GM08714 (cell line): ENCODE results near the gene IKZF1.

Experiments used
- H3K4me3 ChIP-seq: fragments of 200-500 bp; sonication (Bioruptor generic); 2 replicates; pipeline ENCODE4 v1.5.1; 2014; ENCODE audit warnings: mild to moderate bottlenecking, low read length, inconsistent platforms
- ZNF274 ChIP-seq: IDR thresholded peaks from 2 replicates; pipeline ENCODE4 v1.6.1; 2012; ENCODE audit warnings: mild to moderate bottlenecking, low read depth, low read length

Gene IKZF1

DNA sequence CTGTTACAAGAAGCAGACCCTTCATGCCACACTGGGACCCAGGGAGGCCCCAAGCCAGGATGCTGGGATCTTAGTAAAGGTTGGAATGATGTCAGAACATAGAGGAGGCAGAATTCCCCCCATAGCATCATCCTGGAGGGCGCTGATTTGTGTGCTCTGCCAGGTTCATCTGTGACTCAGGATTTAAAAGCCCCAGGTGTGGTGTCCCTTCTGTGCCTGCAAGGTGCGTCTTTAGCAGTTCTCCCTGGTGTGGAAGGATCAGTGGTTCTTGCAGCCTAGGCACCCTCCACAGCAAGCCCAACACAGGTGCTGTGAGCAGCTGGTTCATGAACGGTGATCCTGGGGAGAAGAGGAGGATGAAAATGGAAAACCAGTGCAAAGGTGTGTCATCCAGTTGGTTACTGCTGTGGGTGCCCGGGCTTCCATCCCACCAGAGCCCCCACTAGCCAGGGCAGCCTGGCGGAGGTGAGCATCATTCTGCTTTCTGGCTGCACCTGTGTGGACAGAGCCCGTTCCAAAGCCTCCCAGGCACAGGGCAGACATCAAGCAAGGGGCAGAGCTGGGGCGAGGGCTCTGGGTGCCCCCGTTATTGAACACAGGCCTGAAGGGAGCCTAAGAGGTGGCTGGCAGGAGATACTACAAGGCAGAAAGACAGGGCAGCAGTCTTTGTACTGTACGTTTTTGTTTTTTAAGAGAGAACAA, 49.5 kb downstream of the IKZF1 start:
- no peak for TF ChIP-seq ZNF274
- no peak overlapping the region for H3K4me3 ChIP-seq

GRCh38 chr7:50355817-50356178, 51.3 kb downstream of the IKZF1 start:
- no peak overlapping the region for H3K4me3 ChIP-seq
- no peak for TF ChIP-seq ZNF274

GRCh38 chr7:50356212-50356944, 51.9 kb downstream of the IKZF1 start:
- no peak overlapping the region for H3K4me3 ChIP-seq

GRCh38 chr7:50356945-50357268, 52.4 kb downstream of the IKZF1 start:
- no peak overlapping the region for H3K4me3 ChIP-seq
- TF ChIP-seq ZNF274: no peak

More at GRCh38 chr7:50356212-50356944, 51.9 kb downstream of the IKZF1 start:
- no peak for TF ChIP-seq ZNF274

- no peak overlapping the region for H3K4me3 ChIP-seq
- no peak for TF ChIP-seq ZNF274
Observed at GRCh38 chr7:50357426-50357825, 52.9 kb downstream of the IKZF1 start.

- TF ChIP-seq ZNF274: no peak
- H3K4me3 ChIP-seq: no peak overlapping the region
Observed at GRCh38 chr7:50358041-50358705, 53.7 kb downstream of the IKZF1 start.

DNA sequence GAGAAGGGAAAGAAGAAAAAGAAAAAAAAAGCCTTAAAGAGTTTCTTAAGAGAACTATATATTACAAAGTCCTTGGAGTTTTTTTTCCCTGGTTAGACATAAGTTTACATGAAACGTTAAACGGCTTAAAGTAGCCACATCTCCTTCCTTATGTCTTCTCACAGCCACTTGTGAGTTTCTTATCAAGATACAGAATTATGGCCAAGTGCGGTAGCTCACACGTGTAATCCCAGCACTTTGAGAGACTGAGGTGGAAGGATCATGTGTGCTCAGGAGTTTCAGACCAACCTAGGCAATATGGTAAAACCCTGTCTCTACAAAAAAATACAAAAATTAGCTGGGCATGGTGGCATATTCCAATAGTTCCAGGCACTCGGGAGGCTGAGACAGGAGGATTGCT, 54.3 kb downstream of the IKZF1 start:
- no peak for TF ChIP-seq ZNF274
- no peak overlapping the region for H3K4me3 ChIP-seq

DNA sequence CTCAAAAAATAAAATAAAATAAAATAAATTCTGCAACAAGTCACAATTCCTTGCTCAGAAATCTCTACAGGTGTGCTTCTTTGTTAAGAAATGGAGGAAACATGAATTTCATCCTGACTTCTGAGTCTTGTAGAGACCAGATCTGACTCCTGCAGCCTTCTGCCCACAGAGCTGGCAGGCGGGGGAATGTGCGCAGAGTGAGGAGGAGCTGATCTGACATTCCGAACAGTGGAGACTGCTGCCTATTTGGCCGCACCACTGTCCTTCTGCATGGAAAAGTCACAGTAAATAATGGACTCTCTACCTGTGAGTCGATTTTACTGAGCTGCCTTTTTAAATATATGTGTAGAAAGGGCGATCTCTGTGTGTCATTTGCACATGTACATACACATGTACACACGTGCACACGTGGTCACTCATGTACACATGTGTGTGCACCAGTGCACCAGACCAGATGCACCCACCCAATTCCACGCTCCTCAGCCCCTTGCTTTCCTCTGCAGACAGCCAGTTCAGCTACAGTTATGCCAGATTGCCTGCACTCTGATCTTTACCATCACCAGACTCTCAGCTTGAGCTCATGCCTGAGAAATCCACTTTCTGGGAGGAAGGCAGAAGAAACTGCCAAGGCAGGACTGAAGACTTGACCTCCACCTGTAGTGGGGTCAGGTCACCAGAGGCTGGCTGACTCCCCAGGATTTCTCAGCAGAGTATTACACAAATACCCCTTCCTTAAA, 54.9 kb downstream of the IKZF1 start:
- H3K4me3 ChIP-seq: no peak overlapping the region
- no peak for TF ChIP-seq ZNF274

- no peak for TF ChIP-seq ZNF274
- H3K4me3 ChIP-seq: no peak overlapping the region
Observed at GRCh38 chr7:50359995-50360925, 55.7 kb downstream of the IKZF1 start.

DNA sequence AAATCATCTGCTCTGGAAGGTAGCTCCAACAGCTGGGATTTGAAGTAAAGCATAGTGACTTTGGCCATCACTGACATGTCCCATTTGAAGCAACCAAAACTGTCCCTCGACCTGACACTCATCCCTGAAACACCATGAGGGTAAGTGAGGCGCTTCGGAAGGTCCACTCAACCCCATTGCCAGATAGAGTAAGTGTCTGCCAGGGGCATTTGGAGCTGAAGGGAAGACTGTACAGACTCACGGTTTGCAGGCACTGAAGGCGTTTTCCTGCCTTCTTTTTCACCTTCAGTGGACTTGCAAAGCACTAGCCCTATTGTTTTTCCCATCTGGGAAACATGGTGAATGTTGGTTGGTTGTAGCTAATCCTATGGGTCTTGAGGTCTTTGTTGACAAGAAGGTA, 57.6 kb downstream of the IKZF1 start:
- no peak for TF ChIP-seq ZNF274
- H3K4me3 ChIP-seq: no peak overlapping the region

DNA sequence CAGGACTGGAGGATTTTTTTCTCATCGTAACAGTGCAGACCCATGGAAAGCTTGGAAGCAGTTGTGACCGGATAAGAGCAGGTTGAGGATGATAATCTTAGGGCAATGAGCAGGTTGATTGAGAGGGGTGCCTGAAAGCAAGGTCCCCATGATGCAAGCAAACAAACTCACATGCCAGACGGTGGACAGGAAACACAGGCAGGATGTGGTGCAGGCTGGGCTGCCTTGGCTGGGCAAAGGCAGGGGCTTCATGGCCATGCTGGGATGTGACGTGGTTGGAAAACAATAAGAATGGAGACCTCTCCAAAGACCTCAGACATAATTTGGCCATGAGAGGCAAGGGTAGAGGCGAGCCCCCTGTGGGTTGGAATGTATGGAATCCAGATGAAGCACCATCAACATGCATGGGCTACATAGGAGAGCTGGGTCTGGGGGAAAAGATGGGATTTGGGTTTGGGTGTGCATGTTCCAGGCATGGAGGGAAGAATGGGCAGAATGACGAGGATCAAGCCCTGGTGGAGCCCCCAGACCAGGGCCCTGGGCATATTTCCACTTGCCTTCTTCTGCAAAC, 58.3 kb downstream of the IKZF1 start:
- no peak overlapping the region for H3K4me3 ChIP-seq
- TF ChIP-seq ZNF274: no peak

GRCh38 chr7:50363327-50364060, 59.0 kb downstream of the IKZF1 start:
- no peak for TF ChIP-seq ZNF274
- H3K4me3 ChIP-seq: no peak overlapping the region
